Activated CD8-positive, alpha-beta memory T cell treated with anti-CD3 and anti-CD28 coated beads, Interleukin-2, amount 50 U/mL, for 1 hour (primary cell): ENCODE results near the gene TBX2.

Experiments
- DNase-seq: peaks from one replicate; pipeline ENCODE4 v3.0.0-alpha.2; 2020; ENCODE audit errors: extremely low read depth

Gene TBX2

GRCh38 chr17:61402073-61402541 is 2.5 kb downstream of the TBX2 start:
- DNase-seq = no peak

- DNase-seq = no peak
These were observed 3.5 kb downstream of the TBX2 start for GRCh38 chr17:61402978-61403800.

- no peak for DNase-seq
These were observed 4.4 kb downstream of the TBX2 start for GRCh38 chr17:61403801-61404662.

- DNase-seq = no peak
These were observed 4.9 kb downstream of the TBX2 start for GRCh38 chr17:61404663-61404912.

GRCh38 chr17:61404913-61405685 is 5.5 kb downstream of the TBX2 start:
- no peak for DNase-seq

- DNase-seq = no peak
These were observed 6.3 kb downstream of the TBX2 start for GRCh38 chr17:61405686-61406536.

GRCh38 chr17:61406537-61406845 is 6.8 kb downstream of the TBX2 start:
- no peak for DNase-seq

GRCh38 chr17:61406971-61407911 is 7.6 kb downstream of the TBX2 start:
- no peak for DNase-seq

GRCh38 chr17:61408151-61409041 is 8.8 kb downstream of the TBX2 start:
- DNase-seq = no peak

- no peak for DNase-seq
These were observed 9.9 kb downstream of the TBX2 start for GRCh38 chr17:61409301-61410112.

GRCh38 chr17:61410141-61411010 is 10.7 kb downstream of the TBX2 start:
- DNase-seq = peak; percentile 32

GRCh38 chr17:61411011-61411260 is 11.3 kb downstream of the TBX2 start:
- DNase-seq = no peak

GRCh38 chr17:61411261-61412142 is 11.9 kb downstream of the TBX2 start:
- no peak for DNase-seq

- no peak for DNase-seq
These were observed 12.7 kb downstream of the TBX2 start for GRCh38 chr17:61412143-61412859.

- no peak for DNase-seq
These were observed 13.4 kb downstream of the TBX2 start for GRCh38 chr17:61412860-61413660.
